HUES48 (cell line): ENCODE results near the gene COPS6.

Experiments used
- H3K27ac ChIP-seq: one replicate; pipeline ENCODE4 v1.7.0; 2013; ENCODE audit warnings: low read depth, low read length, inconsistent platforms
- H3K27me3 ChIP-seq: 2 replicates; pipeline ENCODE4 v1.6.1; 2013; ENCODE audit warnings: mild to moderate bottlenecking, low read length; ENCODE audit not compliant: control insufficient read depth, insufficient read depth
- H3K36me3 ChIP-seq: 2 replicates; pipeline ENCODE4 v1.6.1; 2013; ENCODE audit warnings: low read length; ENCODE audit not compliant: control insufficient read depth, insufficient read depth
- H3K4me1 ChIP-seq: 2 replicates; pipeline ENCODE4 v1.6.1; 2013; ENCODE audit warnings: mild to moderate bottlenecking, low read length; ENCODE audit not compliant: control insufficient read depth, insufficient read depth
- H3K4me3 ChIP-seq: 2 replicates; pipeline ENCODE4 v1.5.1; 2013; ENCODE audit warnings: mild to moderate bottlenecking, low read depth, low read length
- H3K9ac ChIP-seq: 2 replicates; pipeline ENCODE4 v1.6.1; 2013; ENCODE audit warnings: mild to moderate bottlenecking, low read depth, low read length, moderate library complexity
- H3K9me3 ChIP-seq: 2 replicates; pipeline ENCODE4 v1.6.1; 2013; ENCODE audit warnings: low read length; ENCODE audit not compliant: control insufficient read depth, insufficient read depth

Gene COPS6

DNA sequence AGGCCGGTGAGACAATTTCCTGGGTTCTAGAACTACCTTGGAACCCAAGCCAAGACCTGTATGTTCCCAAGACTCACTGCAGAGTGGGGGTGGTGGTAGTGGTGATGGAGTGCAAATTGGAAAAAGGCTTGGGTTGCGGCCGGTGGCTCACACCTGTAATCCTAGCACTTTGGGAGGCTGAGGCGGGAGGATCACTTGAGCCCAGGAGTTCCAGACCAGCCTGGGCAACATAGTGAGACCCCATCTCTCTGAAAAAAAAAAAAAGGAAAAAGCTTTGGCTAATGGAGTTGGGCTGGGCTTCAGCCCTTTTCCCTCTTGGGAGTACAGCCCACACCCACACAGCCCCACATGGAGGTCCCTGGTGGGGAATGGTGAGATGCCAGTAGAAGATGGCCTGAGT is 16.8 kb downstream of the COPS6 start:
- Histone ChIP-seq H3K9me3 (no peaks in the 10 kb centered on the region), H3K36me3 (peaks cover 67% of the 10 kb centered on the region), H3K27me3 (no peaks in the 10 kb centered on the region), H3K4me3 (no peak overlapping the region), H3K27ac (no peak overlapping the region), H3K4me1 (0 out of 2 replicates have a peak, but pooled peaks cover 5% of the 10 kb centered on the region), H3K9ac (no peak overlapping the region)

DNA sequence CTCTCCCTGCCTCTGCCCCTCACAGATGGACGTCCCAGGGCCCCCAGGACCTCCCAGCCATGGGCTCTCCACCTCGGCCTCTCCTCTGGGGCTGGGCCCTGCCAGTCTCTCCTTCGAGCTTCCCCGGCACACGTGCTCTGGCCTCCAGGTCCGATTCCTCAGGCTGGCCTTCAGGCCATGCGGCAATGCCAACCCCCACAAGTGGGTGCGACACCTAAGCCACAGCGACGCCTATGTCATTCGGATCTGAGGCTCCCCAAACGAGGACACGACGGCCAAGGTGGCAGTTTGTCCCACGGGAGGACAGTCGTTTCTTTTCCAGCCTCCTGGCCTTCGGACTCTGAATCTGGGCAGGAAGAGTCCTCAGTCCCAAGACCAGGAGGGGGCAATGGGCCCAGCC is 17.9 kb downstream of the COPS6 start:
- H3K9me3 ChIP-seq, result no peaks in the 10 kb centered on the region
- no peak overlapping the region for H3K9ac ChIP-seq
- 0 out of 2 replicates have a peak, but pooled peaks cover 5% of the 10 kb centered on the region for H3K4me1 ChIP-seq
- H3K27ac ChIP-seq, result no peak overlapping the region
- H3K36me3 ChIP-seq, result peaks cover 77% of the 10 kb centered on the region
- no peak overlapping the region for H3K4me3 ChIP-seq
- H3K27me3 ChIP-seq, result no peaks in the 10 kb centered on the region

DNA sequence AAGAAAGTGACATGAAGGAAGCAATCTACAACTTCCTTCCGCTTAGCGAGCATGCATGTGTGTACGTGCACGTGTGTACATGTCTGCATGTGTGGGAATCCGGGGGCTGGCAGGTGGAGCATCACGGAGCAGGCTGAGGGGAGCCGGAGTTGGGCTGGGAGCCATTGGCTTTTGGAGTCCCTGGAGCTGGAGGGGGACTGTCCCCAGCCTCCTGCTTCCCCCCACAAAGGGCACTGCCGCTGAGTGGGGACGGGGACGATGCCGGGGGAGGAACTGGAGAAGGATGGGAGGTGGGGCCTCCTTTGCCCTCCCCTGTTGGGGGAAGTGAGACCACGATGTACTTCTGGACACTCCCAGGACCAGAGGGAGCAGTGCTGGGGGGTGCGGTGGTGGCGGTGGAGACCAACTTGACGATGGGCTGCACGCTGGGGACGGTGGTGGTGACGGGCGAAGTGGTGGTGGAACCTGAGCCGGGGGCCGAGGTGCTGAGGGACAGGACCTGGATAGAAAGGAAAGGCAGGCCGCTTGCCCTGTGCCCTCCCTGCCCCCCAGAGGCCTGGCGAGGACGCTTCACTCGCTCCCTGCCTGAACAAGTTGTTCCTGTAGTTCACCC is 18.5 kb downstream of the COPS6 start:
- no peaks in the 10 kb centered on the region for H3K9me3 ChIP-seq
- H3K4me3 ChIP-seq, result no peak overlapping the region
- 0 out of 2 replicates have a peak, but pooled peaks cover 4% of the 10 kb centered on the region for H3K4me1 ChIP-seq
- no peaks in the 10 kb centered on the region for H3K27me3 ChIP-seq
- H3K9ac ChIP-seq, result no peak overlapping the region
- peaks cover 83% of the 10 kb centered on the region for H3K36me3 ChIP-seq
- no peak overlapping the region for H3K27ac ChIP-seq

DNA sequence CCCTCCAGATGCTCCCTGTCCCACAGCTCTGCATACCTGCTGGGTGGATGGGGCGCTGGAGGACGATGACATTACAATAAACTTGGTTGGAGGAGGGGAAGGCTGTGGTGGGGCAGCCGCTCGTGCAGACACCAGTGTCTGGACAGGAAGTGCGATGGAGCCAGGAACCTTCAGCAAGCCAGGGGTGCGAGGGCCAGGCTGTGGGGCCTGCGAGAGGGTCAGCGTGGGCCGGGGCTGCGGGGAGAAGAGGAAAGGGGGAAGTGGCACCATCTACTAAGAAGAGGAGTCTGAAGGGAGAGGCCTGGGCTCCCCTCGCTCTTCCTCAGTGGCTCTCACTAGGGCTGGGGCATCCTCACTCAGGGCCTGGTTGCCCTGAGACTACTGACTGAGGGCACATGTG is 19.1 kb downstream of the COPS6 start:
- Histone ChIP-seq H3K36me3 (peaks cover 88% of the 10 kb centered on the region), H3K4me3 (no peak overlapping the region), H3K27ac (no peak overlapping the region), H3K9ac (no peak overlapping the region), H3K9me3 (no peaks in the 10 kb centered on the region), H3K4me1 (no peaks in the 10 kb centered on the region), H3K27me3 (no peaks in the 10 kb centered on the region)

DNA sequence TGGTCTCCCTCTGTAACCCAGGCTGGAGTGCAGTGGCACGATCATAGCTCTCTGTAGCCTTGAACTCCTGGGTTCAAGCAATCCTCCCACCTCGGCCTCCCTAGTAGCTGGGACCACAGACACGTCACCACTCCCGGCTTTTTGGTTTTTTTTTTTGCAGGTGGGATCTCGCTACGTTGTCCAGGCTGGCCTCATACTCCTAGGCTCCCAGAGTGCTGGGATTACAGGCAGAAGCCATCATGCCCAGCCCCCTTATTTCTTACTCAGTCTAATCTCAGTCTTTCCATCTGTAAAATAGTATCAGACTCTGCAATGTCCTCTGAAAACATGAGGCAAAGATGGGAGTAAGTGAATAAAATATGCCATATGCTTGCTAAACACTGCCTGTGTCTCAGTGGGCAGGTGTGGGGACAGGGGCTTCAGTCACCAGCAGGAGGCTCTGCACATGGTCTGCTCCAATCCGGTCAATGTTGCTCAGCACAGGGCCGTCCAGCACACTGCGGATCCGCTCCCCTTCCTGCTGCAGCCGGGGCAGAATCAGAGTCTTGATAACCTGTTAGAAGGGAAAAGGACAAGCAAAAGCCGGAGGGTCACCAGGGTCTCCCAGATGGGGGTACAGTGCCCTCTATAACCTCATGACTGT is 20.9 kb downstream of the COPS6 start:
- Histone ChIP-seq H3K36me3 (peaks cover 90% of the 10 kb centered on the region), H3K27ac (no peak overlapping the region), H3K4me1 (no peaks in the 10 kb centered on the region), H3K27me3 (no peaks in the 10 kb centered on the region), H3K4me3 (no peak overlapping the region), H3K9me3 (no peaks in the 10 kb centered on the region), H3K9ac (no peak overlapping the region)

DNA sequence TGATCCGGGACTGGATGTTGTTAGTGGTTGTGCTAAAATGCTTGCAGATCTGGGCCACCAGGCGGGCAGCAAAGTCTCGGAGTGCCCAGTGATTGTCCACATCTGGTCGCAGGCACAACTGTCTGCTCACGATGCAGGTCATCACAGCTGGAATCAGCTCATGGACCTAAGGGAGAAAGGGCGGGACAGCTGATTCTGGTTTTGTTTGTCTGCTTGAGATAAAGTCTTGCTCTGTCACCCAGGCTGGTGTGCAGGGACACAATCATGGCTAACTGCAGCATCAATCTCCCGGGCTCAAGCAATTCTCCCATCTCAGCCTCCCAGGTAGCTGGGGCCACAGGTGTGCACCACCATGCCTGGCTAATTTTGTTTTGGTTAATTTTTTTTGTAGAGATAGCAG is 22.4 kb downstream of the COPS6 start:
- Histone ChIP-seq H3K36me3 (peaks cover 76% of the 10 kb centered on the region), H3K27ac (no peak overlapping the region), H3K27me3 (no peaks in the 10 kb centered on the region), H3K4me3 (no peak overlapping the region), H3K4me1 (no peaks in the 10 kb centered on the region), H3K9me3 (no peaks in the 10 kb centered on the region), H3K9ac (no peak overlapping the region)

DNA sequence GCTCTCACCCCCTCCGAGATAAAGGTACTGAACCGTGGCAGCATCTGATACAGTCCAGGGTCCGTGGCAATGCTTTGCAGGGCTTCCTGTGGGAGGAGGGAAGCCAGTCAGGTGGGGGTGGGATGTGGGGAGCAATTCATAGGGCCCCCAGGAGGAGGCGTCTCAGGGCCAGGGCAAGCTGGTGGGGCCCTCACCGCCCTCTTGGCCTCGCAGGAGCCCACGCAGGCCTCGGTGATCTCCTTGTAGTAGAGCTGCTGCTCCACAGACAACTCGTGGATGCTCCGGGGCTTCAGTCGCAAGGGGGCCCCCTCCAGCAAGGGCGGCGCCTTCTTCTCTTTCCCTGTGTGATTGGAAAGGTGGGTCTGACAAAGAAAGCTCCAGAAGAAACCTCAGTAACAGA is 23.1 kb downstream of the COPS6 start:
- Histone ChIP-seq H3K27ac (no peak overlapping the region), H3K9me3 (no peaks in the 10 kb centered on the region), H3K9ac (no peak overlapping the region), H3K4me1 (no peaks in the 10 kb centered on the region), H3K4me3 (no peak overlapping the region), H3K36me3 (peaks cover 69% of the 10 kb centered on the region), H3K27me3 (no peaks in the 10 kb centered on the region)

DNA sequence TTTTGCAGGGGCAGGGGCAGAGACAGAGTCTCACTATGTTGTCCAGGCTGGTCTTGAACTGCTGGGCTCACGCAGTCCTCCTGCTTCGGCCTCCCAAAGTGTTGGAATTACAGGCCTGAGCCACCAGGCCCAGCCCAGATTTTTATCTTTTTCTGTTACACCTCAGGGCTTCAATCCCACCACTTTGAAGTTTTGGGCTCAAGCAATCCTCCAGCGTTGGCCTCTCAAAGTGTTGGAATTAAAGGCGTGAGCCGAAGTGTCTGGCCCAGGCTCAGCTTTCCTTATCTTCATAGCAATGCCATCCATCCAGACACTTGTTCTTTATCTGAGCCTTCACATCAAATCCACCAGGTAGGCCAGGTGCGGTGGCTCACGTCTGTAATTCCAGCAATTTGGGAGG is 26.3 kb downstream of the COPS6 start:
- Histone ChIP-seq H3K27me3 (no peaks in the 10 kb centered on the region), H3K27ac (no peak overlapping the region), H3K4me3 (no peak overlapping the region), H3K9ac (no peak overlapping the region), H3K9me3 (no peaks in the 10 kb centered on the region), H3K4me1 (peaks cover under 1% of the 10 kb centered on the region; the same call in 1 of the 2 replicates), H3K36me3 (peaks cover 40% of the 10 kb centered on the region)

DNA sequence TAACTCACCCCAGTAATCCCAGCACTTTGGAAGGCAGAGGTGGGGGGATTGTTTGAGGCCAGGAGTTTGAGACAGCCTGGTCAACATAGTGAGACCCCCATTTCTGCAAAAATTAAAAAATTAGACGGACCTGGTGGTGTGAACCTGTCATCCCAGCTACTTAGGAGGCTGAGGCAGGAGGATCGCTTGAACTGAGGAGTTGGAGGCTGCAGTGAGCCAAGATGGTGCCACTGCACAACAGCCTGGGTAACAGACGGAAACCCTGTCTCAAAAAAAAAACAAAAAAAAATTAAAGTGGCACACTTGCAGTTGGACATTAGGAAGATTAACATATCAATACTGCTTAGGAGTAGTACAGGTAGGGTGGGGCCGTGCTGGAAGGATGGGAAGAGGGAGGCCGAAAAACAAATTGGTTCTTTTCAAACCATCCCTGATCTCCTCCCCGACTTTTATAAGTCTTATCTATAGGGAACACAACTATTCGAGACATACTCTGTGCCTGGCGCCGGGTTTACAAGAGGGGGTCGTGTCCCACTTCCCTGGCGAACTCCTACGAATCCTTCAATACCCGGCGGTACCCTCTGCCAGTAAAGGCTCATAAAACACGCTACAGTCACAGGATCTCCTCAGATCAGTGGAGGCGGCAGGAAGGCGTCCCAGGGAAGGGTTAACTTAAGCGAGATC is 29.8 kb downstream of the COPS6 start:
- H3K4me1 ChIP-seq, result peaks cover 9% of the 10 kb centered on the region
- H3K27me3 ChIP-seq, result no peaks in the 10 kb centered on the region
- H3K9ac ChIP-seq, result peak overlapping the region; percentile 87
- H3K4me3 ChIP-seq, result peak overlapping the region; percentile 76
- H3K9me3 ChIP-seq, result no peaks in the 10 kb centered on the region
- H3K27ac ChIP-seq, result peak overlapping the region; percentile 87
- peaks cover 9% of the 10 kb centered on the region for H3K36me3 ChIP-seq

DNA sequence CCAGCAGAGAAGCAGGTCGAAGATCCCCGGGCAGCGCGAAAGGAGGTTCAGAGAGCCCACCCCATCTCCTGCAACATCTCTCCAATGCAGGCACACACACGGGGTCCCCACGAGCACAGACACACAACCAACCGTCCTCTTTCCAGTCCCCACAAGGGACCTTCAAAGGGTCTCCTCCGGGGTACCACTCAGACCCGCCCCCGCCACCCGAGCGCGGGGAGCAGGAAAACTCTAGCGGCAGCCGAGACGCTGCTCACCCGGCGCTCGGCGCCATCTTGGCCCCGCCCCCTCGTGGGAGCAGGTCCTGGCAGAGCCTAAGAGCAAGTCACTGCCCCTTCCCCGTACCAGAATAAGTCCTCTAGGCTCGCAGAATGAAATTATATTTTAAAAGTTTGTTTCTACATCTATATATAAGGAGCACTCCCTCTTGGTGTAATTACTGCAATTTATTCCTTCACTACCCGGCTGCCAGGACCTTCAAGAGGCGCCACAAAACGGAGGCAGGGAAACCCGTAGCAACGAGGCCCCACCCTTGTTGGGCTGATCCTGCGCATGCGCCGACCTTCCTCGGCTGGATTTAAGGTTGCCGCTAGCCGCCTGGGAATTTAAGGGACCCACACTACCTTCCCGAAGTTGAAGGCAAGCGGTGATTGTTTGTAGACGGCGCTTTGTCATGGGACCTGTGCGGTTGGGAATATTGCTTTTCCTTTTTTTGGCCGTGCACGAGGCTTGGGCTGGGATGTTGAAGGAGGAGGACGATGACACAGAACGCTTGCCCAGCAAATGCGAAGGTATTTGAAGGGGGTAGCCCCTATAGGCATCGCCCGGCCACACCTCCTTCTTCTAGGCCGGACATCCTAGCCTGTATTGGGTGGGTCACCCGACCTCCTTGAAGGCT is 30.6 kb downstream of the COPS6 start, which contains the start of the genes CNPY4 and TAF6:
TSS of gene CNPY4 (plus strand) at position 563 of the 898 bp plus-strand sequence. CDS start at position 674, 111 bp downstream.
TSS of gene TAF6 (minus strand) at position 287 of the 898 bp plus-strand sequence. CDS start 5,149 bp downstream, outside the sequence.
- 0 out of 2 replicates have a peak, but pooled peaks cover 1% of the 10 kb centered on the region for H3K36me3 ChIP-seq

More for the DNA sequence above, 30.6 kb downstream of the COPS6 start, which contains the start of the genes CNPY4 and TAF6:
- Histone ChIP-seq H3K4me3 (peak within 1 kb of the TSS; percentile 76), H3K27ac (peak within 1 kb of the TSS; percentile 87), H3K4me1 (peaks cover 9% of the 10 kb centered on the region), H3K9me3 (no peaks in the 10 kb centered on the region), H3K27me3 (no peaks in the 10 kb centered on the region), H3K9ac (peak within 1 kb of the TSS; percentile 87)
